Breast epithelium (tissue), 4 donors: ENCODE measurements around the gene PTPRG. TPM values are rescaled to one million over a fixed set of nuclear protein-coding genes. Genes with fewer than 3 reads are reported as not detected.

Experiments used
- DNase-seq, 2 donors: peaks; one replicate each; pipeline ENCODE4 v3.0.0-alpha.2; 2019; ENCODE audit warnings: low spot score in 2 of 2
- H3K27ac ChIP-seq, 2 donors: fragments of 200-600 bp; sonication (generic) in 1 of 2; one replicate each; pipeline ENCODE4 v1.5.1; 2016 to 2019; ENCODE audit warnings: mild to moderate bottlenecking in 1 of 2
- H3K27me3 ChIP-seq, 2 donors: fragments of 200-600 bp; sonication (generic) in 1 of 2; one replicate each; pipeline versions ENCODE4 v1.5.1 to v1.6.0; 2017 to 2019; ENCODE audit warnings: control low read depth in 1 of 2, mild to moderate bottlenecking in 1 of 2
- H3K36me3 ChIP-seq: fragments of 200-600 bp; one replicate; pipeline ENCODE4 v1.5.1; 2019
- H3K4me1 ChIP-seq, 2 donors: fragments of 200-600 bp; sonication (generic); one replicate each; pipeline ENCODE4 v1.5.1; 2016 to 2019; ENCODE audit warnings: control low read depth in 1 of 2
- H3K4me3 ChIP-seq, 3 donors: fragments of 200-600 bp; sonication (generic); 1 replicate in 2 of 3; 2 replicates in 1 of 3; pipeline ENCODE4 v1.5.1; 2016 to 2019; ENCODE audit warnings: mild to moderate bottlenecking in 3 of 3, moderate library complexity in 2 of 3
- H3K9me3 ChIP-seq, 2 donors: fragments of 200-600 bp; sonication (generic) in 1 of 2; one replicate each; pipeline ENCODE4 v1.5.1; 2016 to 2019; ENCODE audit warnings: control low read depth in 1 of 2
- CTCF ChIP-seq, 3 donors: fragments of 450-650 bp; IDR thresholded peaks; one replicate each; pipeline ENCODE4 v1.5.1; 2016 to 2017; ENCODE audit warnings: antibody characterized with exemption in 3 of 3, mild to moderate bottlenecking in 3 of 3, moderate library complexity in 3 of 3
- POLR2A ChIP-seq: fragments of 450-650 bp; IDR thresholded peaks from one replicate; pipeline ENCODE4 v1.6.1; 2016; ENCODE audit warnings: antibody characterized with exemption, mild to moderate bottlenecking, moderate library complexity
- POLR2AphosphoS5 ChIP-seq, 3 donors: sonication (generic); formaldehyde crosslinking; IDR thresholded peaks; one replicate each; pipeline ENCODE4 v1.6.1; 2017; ENCODE audit warnings: antibody characterized with exemption in 3 of 3
- intact Hi-C: fragments of 100-400 bp; cut with DNase I; formaldehyde crosslinking; loops from one replicate; pipeline ENCODE4 v1.15.1; 2023; ENCODE audit warnings: low total_unique reads
- total RNA-seq, 3 donors: library from RNA; depleted of rRNA; stranded (reverse); fragments of >200 nt; gene quantifications; one replicate each; pipeline ENCODE4 v1.1.0, GENCODE V29; 2016

The PTPRG gene
- total RNA-seq, 3 donors from 2014 or later = 42.3 to 179 (median 61.6) TPM

- Histone ChIP-seq H3K9me3 (no peaks in the 10 kb centered on the region), H3K27me3 (no peaks in the 10 kb centered on the region), H3K27ac (peak overlapping the region in 1 of 2 donors; percentile 9), H3K36me3 (no peaks in the 10 kb centered on the region), H3K4me3 (no peak overlapping the region), H3K4me1 (no peaks in the 10 kb centered on the region)
- intact Hi-C loops = no loop called here
- DNase-seq = no peak
- TF ChIP-seq CTCF (IDR thresholded peaks at IDR 0.05) = no peak
- no peak for TF ChIP-seq POLR2A
- TF ChIP-seq POLR2AphosphoS5 (IDR thresholded peaks at IDR 0.05) = no peak
Measured at GRCh38 chr3:61828880-61829721, 267.7 kb downstream of the PTPRG start.

DNA sequence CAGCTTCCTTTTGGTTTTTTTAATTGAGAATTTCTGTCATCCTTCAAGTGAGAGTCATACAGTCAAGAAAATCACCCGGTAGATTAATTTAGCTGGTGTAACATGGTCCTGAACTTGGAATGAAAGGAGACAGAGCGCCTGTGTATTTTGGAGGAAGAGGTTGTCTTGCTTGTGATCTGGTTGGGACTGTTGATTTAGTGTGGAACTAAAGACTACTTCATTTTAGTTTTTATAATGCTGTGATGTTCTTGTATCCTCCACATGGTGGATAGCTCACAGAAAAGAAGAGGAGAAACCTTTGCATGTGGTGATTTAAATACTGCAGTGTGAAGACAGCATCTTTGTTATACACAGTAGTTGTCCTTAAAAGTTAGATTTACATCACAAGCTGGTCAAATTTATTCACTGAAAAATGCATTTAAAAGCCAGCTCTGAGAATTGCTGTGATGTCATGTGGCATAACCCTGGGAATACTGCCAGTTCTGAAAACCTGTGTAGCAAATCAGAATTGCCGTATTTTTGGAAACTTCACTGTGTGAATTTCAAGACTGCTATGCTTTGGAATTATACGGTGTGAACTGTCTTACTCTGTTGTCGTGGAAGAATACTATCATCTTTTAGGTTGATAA is 268.5 kb downstream of the PTPRG start:
- H3K27ac ChIP-seq = no peak overlapping the region
- intact Hi-C loops = no loop called here
- H3K36me3 ChIP-seq = no peaks in the 10 kb centered on the region
- no peaks in the 10 kb centered on the region for H3K27me3 ChIP-seq
- H3K4me1 ChIP-seq = no peaks in the 10 kb centered on the region
- TF ChIP-seq CTCF (IDR thresholded peaks at IDR 0.05) (no peak), POLR2A (no peak), POLR2AphosphoS5 (IDR thresholded peaks at IDR 0.05) (no peak)
- no peak for DNase-seq
- H3K4me3 ChIP-seq = no peak overlapping the region
- H3K9me3 ChIP-seq = no peaks in the 10 kb centered on the region

DNA sequence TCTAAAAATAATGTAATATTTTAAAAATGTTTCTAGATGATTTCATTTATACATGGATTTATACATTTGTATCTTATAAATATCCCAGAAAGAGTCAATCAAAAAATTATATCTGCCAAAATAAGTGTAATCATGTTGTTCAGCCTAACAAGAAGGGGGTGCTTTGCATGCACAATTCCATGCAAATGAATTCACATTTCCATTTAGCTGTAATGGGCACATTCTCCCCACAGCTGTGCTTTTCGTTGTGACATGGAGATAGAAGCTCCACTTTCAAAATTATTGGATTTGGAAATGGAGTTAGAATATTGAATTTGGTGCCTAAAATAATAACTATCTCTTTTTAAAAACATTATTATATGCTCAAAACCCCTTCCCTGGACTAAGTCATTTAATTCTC is 270.6 kb downstream of the PTPRG start:
- no peak for DNase-seq
- intact Hi-C loops = no loop called here

DNA sequence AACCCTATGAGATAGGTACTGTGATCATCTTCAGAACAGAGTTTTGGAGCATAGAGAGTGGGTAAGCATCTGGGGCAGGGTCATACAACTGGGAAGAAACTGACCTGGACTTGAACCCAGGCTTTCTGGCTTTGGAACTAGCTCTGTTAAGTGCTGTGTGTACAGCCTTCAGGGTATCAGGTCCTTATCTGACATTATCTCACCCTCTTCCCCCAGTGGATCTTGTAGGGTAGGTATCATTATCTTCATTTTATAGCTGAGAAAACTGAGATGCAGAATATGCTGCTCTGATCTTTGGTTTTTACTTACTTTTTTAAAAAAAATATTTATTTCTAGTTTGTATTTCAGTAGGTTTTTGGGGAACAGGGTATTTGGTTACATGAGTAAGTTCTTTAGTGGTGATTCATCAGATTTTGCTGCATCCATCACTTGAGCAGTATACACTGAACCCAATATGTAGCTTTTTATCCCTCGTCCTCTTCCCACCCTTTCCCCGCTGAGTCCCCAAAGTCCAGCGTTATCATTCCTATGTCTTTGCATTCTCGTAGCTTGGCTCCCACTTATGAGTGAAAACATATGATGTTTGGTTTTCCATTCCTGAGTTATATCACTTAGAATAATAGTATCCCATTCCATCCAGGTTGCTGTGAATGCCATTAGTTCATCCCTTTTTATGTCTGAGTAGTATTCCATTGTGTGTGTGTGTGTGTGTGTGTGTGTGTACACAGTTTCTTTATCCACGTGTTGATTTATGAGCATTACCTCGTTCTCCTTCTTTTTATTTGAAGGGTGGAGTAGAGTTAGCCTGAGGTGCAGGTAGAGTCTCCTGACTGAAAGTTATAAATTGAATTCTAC is 271.2 kb downstream of the PTPRG start:
- Histone ChIP-seq H3K4me3 (no peak overlapping the region), H3K27me3 (no peaks in the 10 kb centered on the region), H3K9me3 (no peaks in the 10 kb centered on the region), H3K4me1 (no peaks in the 10 kb centered on the region), H3K36me3 (no peaks in the 10 kb centered on the region), H3K27ac (no peak overlapping the region)
- intact Hi-C loops = no loop called here
- no peak for DNase-seq
- TF ChIP-seq POLR2AphosphoS5 (IDR thresholded peaks at IDR 0.05) (no peak), POLR2A (no peak), CTCF (IDR thresholded peaks at IDR 0.05) (no peak)

More for the DNA sequence above, 270.6 kb downstream of the PTPRG start:
- Histone ChIP-seq H3K27me3 (no peaks in the 10 kb centered on the region), H3K36me3 (no peaks in the 10 kb centered on the region), H3K4me3 (no peak overlapping the region), H3K27ac (no peak overlapping the region), H3K4me1 (no peaks in the 10 kb centered on the region), H3K9me3 (no peaks in the 10 kb centered on the region)
- no peak for TF ChIP-seq POLR2A
- TF ChIP-seq POLR2AphosphoS5 (IDR thresholded peaks at IDR 0.05) = no peak
- TF ChIP-seq CTCF (IDR thresholded peaks at IDR 0.05) = no peak
